Astrocyte (in vitro differentiated cells and primary cell): Measurements from ENCODE around the gene LRRC4. TPM values are rescaled to one million over a fixed set of nuclear protein-coding genes. Genes with fewer than 3 reads are reported as not detected.

Experiments used
- DNase-seq: peaks from one replicate; pipeline ENCODE4 v3.0.0-alpha.2; 2010; ENCODE audit warnings: low read depth
- FAIRE-seq: peaks from 2 replicates; lab custom pipeline; 2011; peaks lifted over from hg19 to GRCh38; lab: Jason Lieb, UNC
- H2AFZ ChIP-seq: 2 replicates; pipeline ENCODE4 v1.6.0; 2012; ENCODE audit warnings: low read depth, low read length, inconsistent platforms
- H3K27ac ChIP-seq: 2 replicates; pipeline ENCODE4 v1.5.1; 2011; ENCODE audit warnings: low read depth, low read length, inconsistent platforms
- H3K27me3 ChIP-seq: 2 replicates; pipeline ENCODE4 v1.6.0; 2011; ENCODE audit warnings: low read length, inconsistent platforms; ENCODE audit not compliant: insufficient read depth
- H3K36me3 ChIP-seq: 2 replicates; pipeline ENCODE4 v1.5.1; 2011; ENCODE audit warnings: low read length, inconsistent platforms; ENCODE audit not compliant: insufficient read depth
- H3K4me1 ChIP-seq: 2 replicates; pipeline ENCODE4 v1.5.1; 2011; ENCODE audit warnings: low read length, inconsistent platforms; ENCODE audit not compliant: insufficient read depth
- H3K4me2 ChIP-seq: 2 replicates; pipeline ENCODE4 v1.6.0; 2012; ENCODE audit warnings: low read length, inconsistent platforms
- H3K4me3 ChIP-seq: 2 replicates; pipeline ENCODE4 v1.5.1; 2011; ENCODE audit warnings: low read depth, mild to moderate bottlenecking, low read length, inconsistent platforms; ENCODE audit not compliant: insufficient read depth
- H3K79me2 ChIP-seq: 2 replicates; pipeline ENCODE4 v1.6.0; 2012; ENCODE audit warnings: mild to moderate bottlenecking, low read length, inconsistent platforms; ENCODE audit not compliant: insufficient read depth
- H3K9ac ChIP-seq: 2 replicates; pipeline ENCODE4 v1.6.0; 2012; ENCODE audit warnings: mild to moderate bottlenecking, low read length, inconsistent platforms
- H3K9me3 ChIP-seq: 2 replicates; pipeline ENCODE4 v1.5.1; 2012; ENCODE audit warnings: low read depth, mild to moderate bottlenecking, low read length, inconsistent platforms; ENCODE audit not compliant: insufficient read depth
- H4K20me1 ChIP-seq: 2 replicates; pipeline ENCODE4 v1.6.0; 2012; ENCODE audit warnings: low read length, inconsistent platforms; ENCODE audit not compliant: insufficient read depth
- H3K27ac Mint-ChIP-seq: one replicate; pipeline ENCODE4 v1.8.0; 2021; ENCODE audit warnings: mild to moderate bottlenecking, mixed read lengths; ENCODE audit not compliant: unreplicated experiment
- H3K27me3 Mint-ChIP-seq: one replicate; pipeline ENCODE4 v1.8.0; 2021; ENCODE audit warnings: low read depth, mixed read lengths; ENCODE audit not compliant: unreplicated experiment
- H3K36me3 Mint-ChIP-seq: one replicate; pipeline ENCODE4 v1.8.0; 2021; ENCODE audit warnings: low read depth, mixed read lengths; ENCODE audit not compliant: unreplicated experiment
- H3K4me1 Mint-ChIP-seq: one replicate; pipeline ENCODE4 v1.8.0; 2021; ENCODE audit warnings: low read depth, mixed read lengths; ENCODE audit not compliant: unreplicated experiment
- H3K4me3 Mint-ChIP-seq: one replicate; pipeline ENCODE4 v1.8.0; 2021; ENCODE audit warnings: mild to moderate bottlenecking, moderate library complexity, mixed read lengths; ENCODE audit not compliant: unreplicated experiment
- H3K9me3 Mint-ChIP-seq: one replicate; pipeline ENCODE4 v1.8.0; 2021; ENCODE audit warnings: mild to moderate bottlenecking, mixed read lengths; ENCODE audit not compliant: unreplicated experiment
- EZH2 ChIP-seq: IDR thresholded peaks from 2 replicates; pipeline ENCODE4 v1.6.1; 2012; ENCODE audit warnings: mild to moderate bottlenecking, low read length, inconsistent platforms; ENCODE audit not compliant: insufficient read depth
- total RNA-seq: library from RNA; stranded (reverse); gene quantifications from 2 replicates; pipeline ENCODE4 v1.2.1, GENCODE V29; 2021
- TF ChIP-seq, protein P1 (sequence below): IDR thresholded peaks from 2 replicates; pipeline ENCODE4 v1.5.1; 2011; ENCODE audit warnings: low read depth, mild to moderate bottlenecking, inconsistent platforms, low read length, moderate library complexity; ENCODE audit not compliant: insufficient read depth

The LRRC4 gene
- total RNA-seq, 1 donor from 2014 or later = 4.4 TPM

DNA sequence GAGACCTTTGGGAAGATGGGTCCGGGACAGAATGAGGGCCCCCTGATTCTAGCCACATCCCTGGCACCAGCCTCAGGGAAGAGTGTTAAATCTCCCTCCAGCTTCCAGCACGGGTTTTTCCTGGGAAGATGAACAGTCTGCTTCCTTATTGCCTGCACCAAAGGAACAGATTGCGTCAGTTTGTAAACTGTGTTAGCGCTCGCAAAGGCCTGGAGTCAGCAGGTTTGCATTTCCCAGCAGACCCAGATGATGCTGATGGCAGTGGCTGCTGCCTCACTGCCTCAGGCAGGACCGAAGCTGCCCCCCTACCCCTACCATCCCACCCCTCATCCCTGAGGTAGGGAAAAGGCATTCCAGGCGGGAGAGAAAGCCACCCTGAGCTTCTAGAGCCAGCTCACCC lies 34.6 kb upstream of the LRRC4 start:
- no peak overlapping the region for H3K9ac ChIP-seq
- H3K4me1 ChIP-seq = peaks cover 10% of the 10 kb centered on the region
- Mint-ChIP-seq H3K27ac (no peak overlapping the region), H3K4me1 (peaks cover 53% of the 10 kb centered on the region), H3K36me3 (peaks cover 17% of the 10 kb centered on the region), H3K27me3 (no peaks in the 10 kb centered on the region), H3K9me3 (no peaks in the 10 kb centered on the region), H3K4me3 (no peak overlapping the region)
- no peak overlapping the region for H3K4me2 ChIP-seq
- H3K36me3 ChIP-seq = no peaks in the 10 kb centered on the region
- H3K79me2 ChIP-seq = no peaks in the 10 kb centered on the region
- no peak overlapping the region for H2AFZ ChIP-seq
- no peaks in the 10 kb centered on the region for H3K9me3 ChIP-seq
- H3K27ac ChIP-seq = no peak overlapping the region
- TF ChIP-seq, protein P1, sequence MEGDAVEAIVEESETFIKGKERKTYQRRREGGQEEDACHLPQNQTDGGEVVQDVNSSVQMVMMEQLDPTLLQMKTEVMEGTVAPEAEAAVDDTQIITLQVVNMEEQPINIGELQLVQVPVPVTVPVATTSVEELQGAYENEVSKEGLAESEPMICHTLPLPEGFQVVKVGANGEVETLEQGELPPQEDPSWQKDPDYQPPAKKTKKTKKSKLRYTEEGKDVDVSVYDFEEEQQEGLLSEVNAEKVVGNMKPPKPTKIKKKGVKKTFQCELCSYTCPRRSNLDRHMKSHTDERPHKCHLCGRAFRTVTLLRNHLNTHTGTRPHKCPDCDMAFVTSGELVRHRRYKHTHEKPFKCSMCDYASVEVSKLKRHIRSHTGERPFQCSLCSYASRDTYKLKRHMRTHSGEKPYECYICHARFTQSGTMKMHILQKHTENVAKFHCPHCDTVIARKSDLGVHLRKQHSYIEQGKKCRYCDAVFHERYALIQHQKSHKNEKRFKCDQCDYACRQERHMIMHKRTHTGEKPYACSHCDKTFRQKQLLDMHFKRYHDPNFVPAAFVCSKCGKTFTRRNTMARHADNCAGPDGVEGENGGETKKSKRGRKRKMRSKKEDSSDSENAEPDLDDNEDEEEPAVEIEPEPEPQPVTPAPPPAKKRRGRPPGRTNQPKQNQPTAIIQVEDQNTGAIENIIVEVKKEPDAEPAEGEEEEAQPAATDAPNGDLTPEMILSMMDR = no peak
- TF ChIP-seq EZH2 = no peak
- FAIRE-seq = no peak
- no peak overlapping the region for H3K4me3 ChIP-seq
- no peak for DNase-seq
- peaks cover 97% of the 10 kb centered on the region for H4K20me1 ChIP-seq
- no peaks in the 10 kb centered on the region for H3K27me3 ChIP-seq

DNA sequence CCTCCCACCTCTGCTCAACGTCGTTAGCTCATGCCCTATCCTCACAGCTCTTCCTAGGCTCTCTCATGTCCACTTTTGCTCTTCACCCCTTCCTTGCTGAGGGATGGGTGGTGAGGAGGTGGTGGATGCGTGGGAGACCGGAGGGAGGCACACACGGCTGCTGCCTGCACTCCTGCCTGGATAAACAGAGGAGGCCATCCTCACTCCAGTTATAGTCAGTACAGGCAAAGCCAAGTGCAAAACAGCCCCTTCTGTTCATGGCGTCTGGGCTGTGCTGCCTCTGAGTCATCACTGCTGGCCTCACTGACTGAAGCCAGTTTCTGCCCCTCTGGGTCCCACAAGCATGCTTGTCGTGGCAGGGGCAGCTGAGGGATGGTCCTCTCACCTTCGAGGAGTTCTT lies 31.9 kb upstream of the LRRC4 start:
- Histone ChIP-seq H3K9ac (no peak overlapping the region), H3K4me3 (no peak overlapping the region), H3K4me2 (no peak overlapping the region), H3K36me3 (no peaks in the 10 kb centered on the region), H3K9me3 (no peaks in the 10 kb centered on the region), H3K27ac (no peak overlapping the region), H3K79me2 (no peaks in the 10 kb centered on the region), H3K4me1 (peaks cover 13% of the 10 kb centered on the region), H2AFZ (no peak overlapping the region), H3K27me3 (no peaks in the 10 kb centered on the region), H4K20me1 (peaks cover 100% of the 10 kb centered on the region)
- peak overlapping the region; percentile 37 for H3K27ac Mint-ChIP-seq
- DNase-seq (no peak), FAIRE-seq (no peak)
- peaks cover 58% of the 10 kb centered on the region for H3K4me1 Mint-ChIP-seq
- no peak overlapping the region for H3K4me3 Mint-ChIP-seq
- no peaks in the 10 kb centered on the region for H3K27me3 Mint-ChIP-seq
- TF ChIP-seq, protein P1 = no peak
- no peak for TF ChIP-seq EZH2
- H3K9me3 Mint-ChIP-seq = no peaks in the 10 kb centered on the region
- H3K36me3 Mint-ChIP-seq = peaks cover 21% of the 10 kb centered on the region

DNA sequence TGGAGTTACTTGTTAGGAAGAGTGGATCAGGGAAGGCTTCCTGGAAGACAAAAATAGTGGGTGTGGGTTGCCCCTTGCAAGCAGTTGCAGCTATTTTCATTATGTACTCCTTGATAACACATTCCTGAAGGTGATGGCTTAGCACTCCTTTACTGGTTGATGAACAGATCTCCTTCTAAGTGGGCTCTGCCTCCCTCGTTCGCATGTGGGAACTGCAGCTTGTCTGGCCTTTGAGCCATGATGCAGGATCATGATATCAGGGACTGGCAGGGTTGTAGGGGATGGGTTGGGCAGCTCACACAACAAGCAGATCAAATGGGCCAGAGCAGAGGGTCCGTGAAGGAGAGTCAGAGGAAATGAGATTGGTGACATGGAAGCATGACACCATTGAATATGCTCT lies 28.8 kb upstream of the LRRC4 start:
- no peak for FAIRE-seq

More for the DNA sequence above, 28.8 kb upstream of the LRRC4 start:
- Mint-ChIP-seq H3K9me3 (no peaks in the 10 kb centered on the region), H3K36me3 (peaks cover 21% of the 10 kb centered on the region), H3K4me1 (peaks cover 70% of the 10 kb centered on the region), H3K27me3 (no peaks in the 10 kb centered on the region), H3K4me3 (no peak overlapping the region), H3K27ac (no peak overlapping the region)
- no peak overlapping the region for H3K9ac ChIP-seq
- H3K4me3 ChIP-seq = no peak overlapping the region
- no peak for DNase-seq
- no peaks in the 10 kb centered on the region for H3K9me3 ChIP-seq
- TF ChIP-seq, protein P1 = no peak
- TF ChIP-seq EZH2 = no peak
- no peak overlapping the region for H3K27ac ChIP-seq
- no peaks in the 10 kb centered on the region for H3K79me2 ChIP-seq
- peaks cover 37% of the 10 kb centered on the region for H3K4me1 ChIP-seq
- no peak overlapping the region for H2AFZ ChIP-seq
- no peaks in the 10 kb centered on the region for H3K27me3 ChIP-seq
- H4K20me1 ChIP-seq = peaks cover 92% of the 10 kb centered on the region
- H3K4me2 ChIP-seq = no peak overlapping the region
- H3K36me3 ChIP-seq = no peaks in the 10 kb centered on the region
